COLO829 (cell line): ENCODE data around the gene VWA3B.
"Not testable (repeated sequence)": the region's sequence is repeated elsewhere in the genome, so short reads cannot be mapped to it uniquely, and the experiment has no call there.

Experiments
- DNase-seq: peaks from one replicate; pipeline ENCODE4 v3.0.0; 2012; ENCODE audit warnings: low spot score

The VWA3B gene

DNA sequence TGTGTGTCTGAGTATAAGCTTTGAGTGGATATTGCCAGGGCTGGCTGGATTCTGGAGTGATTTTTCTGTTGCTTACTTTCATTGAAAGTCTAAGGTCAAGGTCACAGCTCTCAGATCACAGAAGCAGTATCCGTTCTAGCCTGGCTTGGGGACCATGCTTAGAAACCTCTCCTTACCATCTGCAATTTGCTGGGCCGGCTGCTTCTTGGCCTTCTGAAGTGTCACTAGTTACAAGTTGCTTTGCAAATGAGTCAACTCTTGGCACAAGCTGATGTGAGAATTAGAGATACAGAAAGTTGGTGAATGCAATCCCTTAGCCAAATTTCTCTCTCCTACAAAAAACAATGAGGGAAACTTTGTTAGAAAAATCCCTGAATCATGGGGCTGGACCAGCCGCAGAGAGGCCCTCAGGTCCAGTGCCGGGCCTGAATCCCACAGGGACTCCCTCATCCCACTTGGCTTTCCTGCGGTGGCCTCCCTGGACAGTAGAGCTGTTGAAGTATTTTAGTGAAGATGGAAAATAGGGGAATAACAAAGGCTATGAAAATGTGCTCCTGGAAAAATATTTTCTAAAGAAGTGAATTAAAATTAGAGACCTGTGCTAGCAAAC lies 166.6 kb downstream of the VWA3B start:
- no peak for DNase-seq

DNA sequence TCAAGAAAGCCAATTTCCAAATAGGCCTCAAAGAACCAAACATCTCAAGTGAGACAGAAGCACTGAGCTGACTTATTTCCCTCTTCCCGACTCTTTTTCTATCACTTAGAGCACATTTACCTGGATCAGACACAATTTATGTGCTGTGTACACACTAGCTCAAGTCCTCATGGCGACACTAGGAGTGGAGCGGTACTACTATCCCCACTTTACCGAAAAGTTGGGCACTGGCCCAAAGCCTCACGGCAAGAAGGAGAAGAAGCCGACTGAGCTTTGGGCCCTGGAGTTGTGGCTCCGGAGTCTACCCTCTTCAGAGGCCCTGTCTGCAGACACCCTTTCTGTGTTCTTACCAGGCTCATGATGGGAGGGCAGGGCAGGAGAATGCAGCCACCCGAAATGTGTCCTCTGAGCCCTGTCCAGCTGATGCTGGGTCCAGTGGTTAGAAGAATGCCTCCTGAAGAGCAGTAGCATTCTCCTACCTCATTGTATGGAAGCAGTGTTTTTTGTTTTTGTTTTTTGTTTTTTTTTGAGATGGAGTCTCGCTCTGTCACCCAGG lies 167.6 kb downstream of the VWA3B start:
- no peak for DNase-seq

DNA sequence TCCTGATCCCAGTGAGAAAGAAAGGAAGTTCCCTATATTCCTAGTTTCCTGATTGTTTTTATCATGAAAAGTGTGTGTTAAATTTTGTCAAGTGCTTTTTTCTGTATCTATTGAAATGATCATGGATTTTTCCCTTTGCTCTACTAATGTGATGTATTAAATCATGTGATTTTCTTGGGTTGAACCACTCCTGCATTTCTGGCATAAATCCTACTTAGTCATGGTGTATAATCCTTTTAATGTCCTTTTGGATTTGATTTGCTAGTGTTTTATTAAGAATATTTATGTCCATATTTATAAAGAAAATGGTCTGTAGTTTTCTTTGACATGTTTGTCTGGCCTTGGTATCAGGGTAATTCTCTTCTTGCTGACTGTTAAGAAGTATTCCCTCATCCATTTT lies 171.9 kb downstream of the VWA3B start:
- DNase-seq, result no peak

DNA sequence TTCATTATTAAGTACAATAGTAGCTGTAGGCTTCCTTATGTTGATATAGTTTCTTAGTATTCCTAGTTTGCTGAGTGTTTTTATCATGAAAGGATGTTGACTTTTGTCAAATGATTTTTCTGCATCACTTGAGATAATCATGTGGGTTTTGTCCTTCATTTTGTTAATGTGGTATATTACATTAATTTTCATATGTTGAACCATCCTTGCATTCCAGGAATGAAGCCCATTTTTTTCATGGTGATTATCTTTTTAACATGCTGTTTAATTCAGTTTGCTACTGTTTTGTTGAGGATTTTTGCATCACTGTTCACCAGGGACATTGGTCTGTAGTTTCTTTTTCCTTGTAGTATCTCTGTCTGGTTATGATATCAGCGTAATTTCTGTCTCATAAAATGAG lies 176.4 kb downstream of the VWA3B start:
- no peak for DNase-seq

DNA sequence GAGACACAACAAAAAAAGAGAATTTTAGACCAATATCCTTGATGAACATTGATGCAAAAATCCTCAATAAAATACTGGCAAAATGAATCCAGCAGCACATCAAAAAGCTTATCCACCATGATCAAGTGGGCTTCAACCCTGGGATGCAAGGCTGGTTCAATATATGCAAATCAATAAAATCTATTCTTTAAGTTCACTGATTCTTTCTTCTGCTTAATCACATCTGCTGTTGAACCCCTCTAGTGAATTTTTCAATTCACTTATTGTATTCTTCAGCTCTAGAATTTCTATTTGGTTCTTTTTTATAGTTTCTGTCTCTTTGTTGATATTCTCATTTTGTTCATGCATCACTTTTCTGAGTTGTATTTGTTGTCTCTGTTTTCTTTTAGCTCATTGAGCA lies 181.3 kb downstream of the VWA3B start:
- not testable (repeated sequence) for DNase-seq

DNA sequence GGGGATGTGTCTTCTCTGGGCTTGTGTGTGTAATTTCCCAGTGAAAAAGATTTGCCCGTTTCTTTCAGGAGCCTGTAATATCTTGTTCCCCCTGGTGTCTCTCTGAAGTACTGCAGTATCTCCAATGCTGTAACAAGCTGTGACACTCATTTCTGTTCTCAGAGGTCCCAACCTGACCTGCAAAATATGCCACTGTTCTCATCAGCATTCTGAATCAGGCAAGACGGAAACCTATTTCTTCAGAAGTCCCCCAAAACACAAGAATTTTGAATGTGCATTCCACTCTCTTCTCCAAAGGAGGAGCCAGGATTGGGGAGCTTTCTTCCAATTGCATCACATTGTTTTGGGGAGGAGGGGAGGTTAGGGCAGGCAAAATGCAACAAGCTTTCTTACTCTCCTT lies 182.3 kb downstream of the VWA3B start:
- peak; percentile 42 for DNase-seq

DNA sequence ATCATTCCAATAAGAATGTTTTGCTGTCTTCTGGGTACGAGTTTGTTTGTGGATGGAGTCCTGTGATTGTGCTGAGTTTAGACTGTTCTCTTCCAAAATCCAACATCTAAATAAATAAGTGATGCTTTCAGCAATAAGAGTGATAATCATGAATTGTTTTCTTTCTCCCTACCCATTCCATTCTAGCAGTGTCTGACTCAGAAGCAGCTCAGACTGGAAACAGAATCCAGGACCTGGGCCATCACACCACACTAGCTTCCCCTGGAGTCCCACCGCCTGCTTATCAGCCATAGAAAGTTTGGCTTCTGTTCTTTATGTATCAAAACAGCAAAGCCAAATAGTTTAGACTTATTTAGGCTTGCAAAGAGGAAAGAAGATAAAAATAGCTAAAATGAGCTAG lies 182.9 kb downstream of the VWA3B start:
- no peak for DNase-seq

DNA sequence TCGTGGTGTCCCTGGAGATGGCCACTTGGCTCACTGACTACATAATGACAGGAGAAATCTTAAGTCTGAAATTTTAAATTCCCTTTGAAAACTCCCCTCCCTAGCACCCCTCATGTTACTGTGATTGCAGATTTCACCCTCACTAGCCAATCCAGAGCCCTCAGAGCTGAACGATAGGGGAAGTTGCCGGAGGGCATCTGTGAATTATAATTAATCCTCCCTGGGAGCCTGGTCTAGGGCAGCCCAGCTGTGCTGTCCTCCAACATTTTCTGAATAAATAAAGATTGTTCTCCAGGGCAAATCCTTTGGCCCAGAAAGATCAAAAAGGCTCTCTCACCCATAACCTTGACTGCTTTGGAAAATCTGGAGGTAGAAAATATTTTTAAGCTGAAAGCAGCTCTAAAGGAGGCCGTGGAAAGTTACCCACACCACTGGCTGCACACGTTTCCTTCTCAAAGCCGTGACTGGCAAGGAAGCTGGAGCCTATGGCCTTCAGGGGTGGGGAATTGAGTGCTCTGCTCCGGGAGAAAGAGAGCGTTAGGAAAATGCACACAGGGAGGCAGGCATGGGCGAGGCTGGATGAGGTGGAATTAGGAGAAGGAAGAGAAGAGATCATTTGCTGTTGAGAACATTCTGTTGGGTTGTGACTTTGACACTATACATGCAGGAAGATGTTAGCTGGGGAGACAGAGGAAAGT lies 190.3 kb downstream of the VWA3B start:
- DNase-seq, result no peak

DNA sequence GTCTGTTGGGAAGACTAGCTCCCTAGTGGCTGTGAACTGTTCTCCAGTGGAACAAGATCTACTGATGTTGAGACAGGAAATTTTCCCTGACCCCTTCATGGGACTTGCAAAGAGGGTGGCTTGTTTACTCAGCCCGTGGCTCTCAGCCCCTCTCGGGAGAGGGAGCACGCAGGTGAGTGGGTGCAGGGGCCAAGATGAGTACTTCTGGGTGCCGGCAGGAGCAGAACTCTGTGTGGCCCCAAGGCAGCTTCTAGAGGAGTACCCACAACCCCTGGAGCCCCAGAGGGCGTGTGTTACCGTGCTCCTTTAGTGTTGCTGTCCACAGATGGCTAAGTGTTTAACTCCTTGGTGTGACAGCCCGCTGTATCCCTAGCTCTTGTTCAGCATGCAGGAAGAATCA lies 191.1 kb downstream of the VWA3B start:
- no peak for DNase-seq

DNA sequence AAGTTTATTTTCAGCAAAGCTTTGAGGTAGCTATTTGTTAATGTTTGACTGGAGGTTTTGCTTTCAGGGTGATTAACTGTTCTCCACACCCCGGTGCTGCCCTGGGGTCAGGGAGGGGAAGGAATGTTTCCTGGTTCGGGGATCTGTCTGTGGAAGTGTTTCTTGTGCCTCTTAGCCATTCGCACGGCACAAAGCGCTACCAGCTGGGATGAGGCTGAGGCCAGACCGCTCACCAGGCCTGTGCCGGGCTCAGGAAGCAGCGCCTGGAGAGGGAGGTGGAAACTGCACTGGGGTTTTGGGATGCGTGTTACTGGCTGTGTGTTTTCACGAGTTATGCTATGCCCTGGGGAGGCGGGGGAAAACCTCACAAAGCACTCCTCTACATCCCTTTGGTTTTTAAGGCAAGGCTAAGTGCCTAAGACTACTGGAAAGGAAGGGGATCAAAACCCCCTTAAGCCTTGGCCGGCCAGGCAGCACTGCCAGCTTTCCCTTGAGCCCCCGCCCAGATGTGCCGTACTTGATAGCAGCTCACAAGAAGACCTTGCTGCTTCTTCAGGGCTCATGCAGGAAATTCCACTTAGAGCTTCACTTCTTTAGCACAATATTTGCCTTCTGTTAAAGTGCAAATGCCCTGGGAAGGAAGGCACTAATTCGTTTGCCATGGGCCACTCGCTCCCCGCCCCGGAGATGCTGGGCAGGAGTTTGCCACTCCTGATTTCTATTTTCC lies 193.6 kb downstream of the VWA3B start:
- DNase-seq, result no peak

DNA sequence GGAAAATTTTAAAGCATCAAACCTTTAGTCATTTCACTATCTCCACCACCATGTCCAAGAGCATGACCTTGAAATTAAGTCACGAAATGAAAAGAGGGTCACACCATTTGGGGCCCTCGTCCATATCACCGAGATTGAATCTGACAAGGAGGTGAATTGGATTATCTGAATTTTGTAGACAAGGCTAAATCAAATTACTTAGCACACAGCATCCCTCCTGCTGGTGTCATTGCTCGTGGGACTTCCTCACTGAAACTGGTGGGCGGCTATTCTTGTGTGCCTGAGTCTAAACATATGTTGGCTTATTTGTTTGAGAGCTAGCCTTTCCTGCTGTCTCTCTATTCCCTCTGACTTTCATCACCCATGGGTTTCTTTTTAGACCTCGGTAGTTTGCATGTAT lies 194.6 kb downstream of the VWA3B start:
- no peak for DNase-seq

DNA sequence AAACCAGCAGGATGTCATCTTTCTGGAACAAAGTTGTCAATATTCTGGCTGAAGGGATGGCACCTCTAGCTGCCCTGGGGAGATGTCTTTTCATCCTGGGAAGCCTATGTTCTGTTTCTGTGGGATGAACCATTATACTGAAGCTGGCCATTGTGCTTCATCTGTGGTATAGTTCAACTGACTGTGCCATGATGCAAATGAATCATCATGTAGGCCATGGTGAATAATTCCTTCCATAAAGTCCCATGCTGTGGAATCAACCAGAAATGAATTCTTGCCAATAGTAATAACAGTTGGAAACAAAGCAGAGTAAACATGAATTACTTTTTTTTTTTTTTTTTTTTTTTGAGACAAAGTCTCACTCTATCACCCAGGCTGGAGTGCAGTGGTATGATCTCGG lies 195.1 kb downstream of the VWA3B start:
- peak; percentile 48 for DNase-seq

DNA sequence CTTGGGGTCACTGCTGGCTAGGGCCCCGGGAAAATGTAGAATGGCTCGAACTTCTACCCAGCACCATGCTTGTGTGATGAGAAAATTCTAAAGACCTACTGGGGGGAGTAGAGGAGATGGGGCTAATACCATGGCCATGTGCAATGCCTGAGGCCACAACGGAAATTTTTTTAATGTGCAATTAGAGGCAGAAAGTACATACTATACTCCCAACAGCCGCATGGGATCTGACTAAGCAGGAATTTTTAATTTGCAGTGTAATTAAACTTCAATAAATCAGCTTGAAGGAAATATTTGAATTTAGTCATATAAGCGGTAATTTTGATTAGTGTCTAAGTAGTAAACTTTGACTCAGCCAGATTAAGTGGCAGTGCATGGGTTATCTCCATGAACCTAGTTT lies 206.1 kb downstream of the VWA3B start:
- DNase-seq, result no peak

DNA sequence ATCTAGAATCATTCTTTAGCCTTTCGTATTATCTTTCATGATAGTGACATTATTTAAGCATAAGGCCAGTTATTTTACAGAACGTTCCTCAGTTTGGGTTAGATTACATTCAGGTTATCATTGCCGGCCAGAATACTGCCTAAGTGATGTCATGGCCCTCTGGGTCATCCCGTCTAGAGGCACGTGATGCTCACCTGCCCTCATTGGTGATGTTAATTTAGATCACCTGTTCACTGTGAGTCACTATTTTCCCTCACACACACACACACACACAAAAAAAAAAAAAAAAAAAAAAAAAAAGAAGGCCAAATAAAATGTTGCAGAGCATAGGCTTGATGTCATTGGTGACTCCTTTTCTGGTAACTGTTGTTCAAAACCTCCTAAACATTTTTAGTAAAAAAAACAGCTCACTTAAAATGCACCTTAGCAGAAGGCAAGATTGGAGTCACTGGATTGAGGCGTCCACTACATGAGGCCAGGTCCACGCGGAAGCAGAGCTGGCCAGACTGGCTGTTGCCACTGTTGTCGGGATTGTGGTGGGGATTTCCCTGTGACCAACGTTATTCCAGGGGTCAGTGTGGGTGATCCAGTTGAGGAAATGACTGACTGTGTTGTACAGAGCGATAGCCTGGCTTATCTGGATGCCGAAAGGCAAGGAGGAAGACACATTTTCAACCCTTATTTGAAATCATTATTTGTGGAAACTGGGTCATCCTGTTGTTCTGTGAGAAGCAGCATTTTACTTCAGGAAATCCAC lies 207.1 kb downstream of the VWA3B start:
- DNase-seq, result no peak

DNA sequence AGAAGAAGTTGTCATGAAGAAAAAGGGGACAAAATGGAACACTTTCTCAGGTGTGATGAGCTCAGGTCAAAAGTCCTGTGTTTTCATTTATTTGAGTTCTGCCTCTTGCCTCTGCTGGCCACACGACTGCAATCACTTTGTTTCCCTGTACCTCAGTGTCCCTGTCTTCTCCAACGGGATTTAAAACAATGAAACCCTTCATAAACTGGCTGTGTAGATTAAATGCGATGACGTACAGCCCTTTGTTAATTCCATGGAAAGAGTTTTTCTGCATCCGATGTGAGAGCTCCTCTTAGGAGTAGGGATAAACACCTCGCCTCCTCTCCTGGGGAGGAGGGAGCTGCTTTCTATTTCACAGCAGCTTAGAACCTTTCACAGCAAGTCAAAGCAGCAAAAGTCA lies 207.7 kb downstream of the VWA3B start:
- no peak for DNase-seq

DNA sequence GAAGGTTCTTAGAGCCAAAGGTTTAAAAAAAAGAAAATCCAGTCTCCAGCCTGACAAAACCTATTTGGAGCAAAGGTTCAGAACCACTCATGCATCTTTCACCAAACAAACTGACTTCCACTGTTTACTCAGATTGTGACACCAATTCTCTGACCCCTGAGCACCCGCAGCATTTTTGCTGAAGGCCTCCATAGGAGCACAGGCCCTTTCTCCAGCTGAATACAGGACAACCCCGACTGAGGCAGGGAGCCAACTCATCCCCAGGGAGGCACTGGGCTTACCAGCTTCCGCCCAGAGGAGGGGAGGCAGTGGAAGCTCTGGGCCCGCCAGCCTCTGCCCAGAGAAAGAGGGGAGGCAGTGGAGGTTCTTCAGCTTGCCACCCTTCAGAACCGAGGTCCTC lies 208.3 kb downstream of the VWA3B start:
- DNase-seq, result no peak

DNA sequence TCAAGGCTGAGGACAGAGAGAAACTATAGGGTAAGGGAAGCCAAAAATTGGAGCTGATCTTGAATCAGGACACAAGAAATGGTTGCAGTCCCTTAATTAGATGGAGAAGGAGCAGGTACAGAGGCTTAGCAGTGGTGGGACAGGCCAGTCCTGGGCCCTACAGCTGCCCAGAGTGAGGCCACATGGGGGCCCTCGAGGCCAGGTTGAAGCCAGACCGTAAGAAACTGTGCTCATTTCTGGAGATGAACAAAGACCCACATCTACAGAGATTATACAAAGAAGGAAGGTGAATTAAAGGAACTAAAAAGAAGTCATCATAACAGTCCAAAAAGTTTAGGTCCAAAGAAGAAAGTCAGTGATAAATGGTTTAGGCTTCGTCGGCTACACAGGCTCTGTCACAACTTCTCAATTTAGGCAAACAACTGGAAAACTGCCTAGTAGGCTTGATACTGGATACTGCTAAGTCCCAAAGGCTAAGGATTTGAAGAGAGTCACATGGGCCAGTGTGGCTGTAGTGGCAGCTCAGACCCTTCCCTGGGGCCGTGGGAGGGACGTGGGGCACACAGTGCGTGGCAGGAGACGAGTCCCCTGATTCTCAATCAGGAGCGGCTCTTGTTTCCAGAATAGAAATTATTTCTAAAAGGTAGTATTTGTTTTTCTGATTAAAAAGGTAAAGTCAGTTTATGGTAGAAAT lies 208.9 kb downstream of the VWA3B start:
- DNase-seq, result no peak

DNA sequence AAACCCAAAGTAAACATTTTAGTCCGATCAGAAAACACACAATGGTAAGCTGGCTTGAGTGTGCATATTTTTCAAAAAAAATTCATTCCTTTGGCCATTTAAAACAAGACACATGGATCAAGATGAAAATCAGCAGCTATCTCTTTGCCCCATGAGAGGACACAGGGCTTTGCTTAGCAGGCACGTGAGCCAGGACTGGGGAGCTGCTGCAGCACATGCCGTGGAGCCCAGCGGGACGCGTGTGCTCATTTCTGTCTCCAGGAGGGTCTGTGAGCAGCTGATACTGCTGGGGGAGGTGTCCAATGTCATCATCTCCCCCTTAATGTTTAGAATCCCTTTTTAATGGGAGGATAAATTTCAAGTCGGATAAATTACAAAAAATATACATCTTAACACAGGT lies 209.5 kb downstream of the VWA3B start:
- no peak for DNase-seq

DNA sequence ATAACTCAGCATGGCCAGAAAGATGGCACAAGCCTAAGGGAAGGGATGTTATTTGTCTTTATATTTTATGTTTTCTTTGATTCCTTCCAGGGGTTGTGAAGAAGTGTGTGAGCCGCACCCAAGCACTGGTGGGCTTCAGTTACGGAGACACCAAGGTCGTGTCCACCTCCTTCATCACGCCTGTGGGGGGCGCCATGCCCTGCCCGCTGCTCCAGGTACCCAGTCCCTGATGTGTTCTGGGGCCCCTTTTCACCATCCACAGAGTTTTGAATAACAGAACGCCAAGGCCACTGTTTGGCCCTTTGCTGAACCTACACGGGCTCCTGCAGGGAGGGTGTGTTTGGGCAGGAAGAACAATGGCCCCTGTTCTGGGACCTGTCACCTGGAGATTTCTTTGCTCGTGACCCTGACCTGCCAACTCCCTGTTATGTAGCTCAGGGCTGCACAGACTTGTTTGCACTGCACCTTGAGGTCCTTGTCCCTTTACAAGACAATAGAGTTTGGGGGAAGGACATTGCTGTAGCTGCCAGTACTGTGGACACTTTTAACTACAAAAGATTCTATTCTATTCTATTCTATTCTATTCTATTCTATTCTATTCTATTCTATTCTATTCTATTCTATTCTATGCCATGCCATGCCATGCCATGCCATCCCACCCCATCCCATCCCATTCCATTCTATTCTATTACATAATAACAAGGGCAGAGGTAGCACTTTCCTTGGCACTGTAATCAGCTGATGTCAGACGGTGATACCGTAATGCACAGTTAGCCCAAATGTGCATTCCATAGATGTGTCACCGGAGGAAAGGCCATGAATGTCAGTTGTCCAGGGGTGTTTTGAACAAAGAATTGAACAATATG lies 211.1 kb downstream of the VWA3B start:
- DNase-seq, result no peak

DNA sequence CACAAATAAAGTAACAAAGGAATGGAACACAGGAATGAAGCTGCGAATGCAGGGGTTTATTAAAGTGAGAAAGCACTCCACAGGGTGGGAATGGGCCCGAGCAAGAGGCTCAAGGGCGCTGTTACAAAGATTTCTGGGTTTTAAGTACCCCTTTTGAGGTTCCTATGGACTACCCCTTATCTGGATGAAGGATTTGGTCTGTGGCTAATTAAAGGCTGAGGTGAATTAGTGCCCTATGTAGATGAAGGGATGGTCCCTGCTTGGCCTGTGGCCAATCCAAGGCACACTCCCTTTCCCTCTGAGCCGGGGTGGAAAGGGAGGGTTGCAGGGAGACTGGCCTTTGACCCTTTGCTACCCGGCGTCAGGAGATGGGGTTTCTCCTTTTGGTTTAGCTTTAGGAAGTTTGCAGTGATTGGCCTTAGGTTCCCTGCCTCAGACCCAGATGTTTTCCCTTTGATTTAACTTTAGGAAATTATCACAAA lies 211.8 kb downstream of the VWA3B start:
- no peak for DNase-seq
